SK-N-DZ (cell line): Measurements from ENCODE around the gene HS6ST1.

Experiments used
- DNase-seq: peaks from one replicate; pipeline ENCODE4 v3.0.0-alpha.2; 2015; ENCODE audit warnings: low spot score

HS6ST1 gene

GRCh38 chr2:128300151-128301020 is 18.3 kb downstream of the HS6ST1 start:
- DNase-seq: no peak

GRCh38 chr2:128299628-128300027 is 19.0 kb downstream of the HS6ST1 start:
- no peak for DNase-seq

DNA sequence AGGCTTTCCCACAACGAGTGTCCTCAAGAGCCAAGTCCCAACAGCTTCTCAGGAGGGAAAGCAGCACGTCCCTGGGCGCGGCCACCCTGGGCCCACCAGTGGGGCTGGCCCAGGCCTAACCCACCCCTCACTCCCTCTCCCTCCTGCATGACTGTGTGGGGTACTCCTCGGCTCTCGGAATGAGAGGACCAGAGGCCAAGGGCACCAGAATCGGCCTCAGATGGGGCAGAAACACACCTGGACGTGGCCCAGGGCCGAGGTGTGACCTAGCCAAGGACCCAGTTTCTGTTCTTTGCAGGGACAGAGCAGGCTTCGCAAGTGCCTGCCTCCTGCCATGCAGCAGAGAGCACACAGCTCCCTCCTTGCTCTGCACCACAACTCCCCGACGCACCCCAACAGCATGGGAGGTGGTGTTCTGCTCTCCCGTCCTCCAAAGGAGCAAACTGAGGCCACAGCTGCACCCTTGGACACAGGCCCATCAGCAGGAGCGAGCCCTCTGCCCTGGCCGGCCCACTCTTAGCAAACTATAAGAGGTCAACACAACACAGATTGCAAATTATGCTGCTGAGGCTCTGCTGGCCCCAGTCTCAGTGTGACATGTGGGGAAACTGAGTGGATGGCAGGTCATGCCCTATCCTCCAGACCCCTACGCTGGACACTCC is 19.7 kb downstream of the HS6ST1 start:
- DNase-seq: no peak

- DNase-seq: no peak
Observed at GRCh38 chr2:128298286-128298685, 20.4 kb downstream of the HS6ST1 start.

DNA sequence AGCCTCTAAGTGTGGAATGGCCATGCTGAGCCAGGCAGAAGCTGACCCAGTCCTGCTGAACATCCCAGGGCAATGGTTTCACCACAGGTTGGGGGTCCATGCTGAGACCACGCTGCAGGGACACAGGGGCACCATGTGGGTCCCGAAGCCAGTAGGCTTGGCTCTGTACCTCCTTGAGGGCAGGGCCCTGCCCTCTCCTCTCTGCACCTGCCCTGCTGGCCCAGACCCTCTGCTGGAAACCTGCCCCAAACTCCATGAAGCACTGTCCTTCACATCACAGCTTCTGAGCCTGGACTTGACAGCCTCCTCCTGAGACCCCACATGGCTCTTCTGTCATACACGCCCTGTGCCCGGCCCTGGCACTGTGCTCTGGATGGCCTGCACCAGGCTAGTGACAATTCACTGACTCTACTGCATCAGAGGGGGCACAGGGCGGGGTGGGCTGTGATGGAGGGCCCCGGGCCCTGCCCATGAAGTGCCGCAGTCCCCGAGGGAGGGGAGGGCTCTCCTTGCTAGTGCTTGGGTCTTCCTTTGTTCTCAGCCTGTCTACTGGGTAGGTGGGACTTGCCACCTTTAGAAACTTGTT is 24.7 kb downstream of the HS6ST1 start:
- DNase-seq: no peak

DNA sequence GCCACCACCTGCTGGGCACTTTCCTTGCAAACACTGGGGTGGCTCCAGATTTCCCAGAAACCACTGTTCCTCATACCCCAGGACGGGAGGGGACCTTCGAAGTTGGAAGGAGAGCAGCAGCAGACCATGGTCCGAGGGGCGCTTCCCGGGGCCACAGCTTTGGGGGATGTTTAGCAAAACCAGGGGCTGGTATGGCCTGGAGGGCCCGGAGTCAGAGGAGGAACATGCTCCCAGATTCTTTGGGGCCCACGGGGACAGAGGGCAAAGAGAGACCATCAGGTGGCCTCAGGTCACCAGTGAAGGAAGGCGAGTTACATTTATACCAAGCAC is 25.3 kb downstream of the HS6ST1 start:
- DNase-seq: no peak

DNA sequence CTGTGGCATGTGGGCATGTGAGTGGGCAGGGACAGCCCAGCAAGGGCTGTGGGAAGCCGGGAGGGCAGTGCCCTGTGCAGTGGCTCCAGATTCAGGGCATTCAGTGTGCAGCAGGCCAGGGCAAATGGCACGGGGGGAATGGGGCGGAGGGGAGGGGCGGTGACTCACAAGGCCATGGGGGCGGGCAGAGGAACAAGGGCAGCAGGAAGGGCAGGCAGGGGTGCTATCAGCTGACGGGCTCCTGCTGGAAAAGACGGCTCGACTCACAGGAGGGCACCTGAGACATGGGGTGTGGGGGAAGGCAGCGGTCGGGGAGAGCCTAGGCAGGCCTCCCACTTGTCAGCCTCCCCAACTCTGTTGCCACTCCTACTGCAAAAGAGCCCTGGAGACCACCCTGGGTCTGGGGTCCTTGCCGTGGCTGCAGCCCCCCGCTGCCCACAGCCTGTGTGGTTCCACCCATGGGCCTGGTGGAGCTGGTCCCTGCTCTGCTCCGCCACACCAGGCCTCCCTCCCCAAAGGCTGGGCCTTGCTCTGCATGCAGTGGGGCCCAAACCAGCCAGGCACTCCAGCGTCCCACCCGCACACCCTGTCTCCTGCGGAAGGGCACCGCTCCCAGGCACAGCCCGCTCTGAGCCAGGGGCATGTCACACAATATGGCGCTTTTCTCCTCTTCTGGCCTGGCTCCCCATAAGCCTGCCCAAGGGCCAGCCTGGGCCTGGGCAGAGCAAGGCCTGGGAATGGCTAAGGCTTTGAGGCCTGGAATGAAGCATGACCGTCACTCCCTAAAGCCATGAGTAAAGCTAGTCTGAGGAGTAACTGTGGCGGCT is 25.9 kb downstream of the HS6ST1 start:
- DNase-seq: no peak

DNA sequence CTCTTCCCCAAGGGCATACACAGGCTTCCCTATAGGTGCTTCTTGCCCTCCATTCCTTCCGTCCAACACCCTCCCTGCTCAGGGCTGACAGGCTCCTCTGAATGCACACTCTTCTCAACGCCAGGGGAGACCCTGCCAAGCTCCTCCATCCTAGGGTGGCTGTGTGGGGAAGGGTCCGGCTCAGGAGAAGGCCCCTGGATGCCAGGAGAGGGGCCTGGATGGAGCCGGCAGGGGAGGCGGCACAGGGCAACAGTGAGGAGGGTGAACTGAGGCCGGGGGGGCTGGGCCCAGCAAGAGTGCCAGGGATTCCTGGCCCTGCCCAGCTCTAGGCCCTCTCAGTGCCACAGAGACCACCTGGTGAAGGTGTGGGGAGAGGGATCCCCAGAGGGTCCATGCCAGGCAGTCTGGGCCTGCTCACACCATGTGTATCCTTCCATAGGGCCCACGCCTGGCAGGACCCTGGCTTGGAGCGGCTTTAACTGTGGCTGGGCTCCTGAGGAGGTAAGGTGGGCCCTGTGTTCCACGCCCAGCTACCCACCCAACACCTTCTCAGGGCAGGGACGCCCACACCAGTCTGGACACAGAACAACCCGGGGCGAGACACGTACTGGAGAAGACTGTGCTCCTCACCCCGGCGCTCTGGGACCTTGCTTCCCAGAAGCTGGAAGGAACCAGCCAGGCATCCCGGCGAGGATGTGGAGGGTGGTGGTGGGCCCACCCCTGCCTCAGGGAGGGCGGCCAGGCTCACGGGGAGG is 26.6 kb downstream of the HS6ST1 start:
- no peak for DNase-seq

DNA sequence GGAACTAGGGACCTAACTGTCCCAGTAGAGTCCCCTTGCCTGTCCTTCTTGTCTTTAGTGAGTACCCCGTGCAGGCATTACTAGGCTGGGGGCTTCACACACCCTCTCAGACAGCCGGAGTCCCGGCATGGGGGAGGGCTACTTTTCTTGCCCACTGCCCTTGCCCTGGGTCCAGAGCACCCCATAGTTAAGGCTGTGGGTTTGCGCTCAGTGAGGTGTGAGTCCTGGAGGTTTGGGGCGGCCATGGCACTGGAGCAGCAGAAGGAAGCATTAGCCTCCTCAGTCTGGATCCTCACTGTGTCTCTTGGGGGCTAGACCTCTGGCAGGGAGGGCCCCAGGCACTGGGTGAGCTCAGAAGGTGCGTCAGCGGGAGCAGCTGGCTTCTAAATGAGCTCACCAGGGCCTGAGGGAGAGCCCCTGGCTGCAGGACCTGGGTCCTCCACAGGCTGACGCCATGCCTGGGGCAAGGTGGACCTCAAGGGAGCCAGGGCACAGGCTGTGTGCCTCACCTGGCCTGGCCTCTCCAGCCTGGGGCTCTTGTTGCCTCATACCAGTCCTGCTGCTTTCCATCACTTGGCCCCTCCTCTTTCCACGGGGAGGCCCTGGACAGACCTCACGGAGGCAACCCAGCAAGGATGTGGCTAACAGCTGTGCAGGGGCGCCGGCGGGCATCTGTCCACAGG is 27.4 kb downstream of the HS6ST1 start:
- no peak for DNase-seq

DNA sequence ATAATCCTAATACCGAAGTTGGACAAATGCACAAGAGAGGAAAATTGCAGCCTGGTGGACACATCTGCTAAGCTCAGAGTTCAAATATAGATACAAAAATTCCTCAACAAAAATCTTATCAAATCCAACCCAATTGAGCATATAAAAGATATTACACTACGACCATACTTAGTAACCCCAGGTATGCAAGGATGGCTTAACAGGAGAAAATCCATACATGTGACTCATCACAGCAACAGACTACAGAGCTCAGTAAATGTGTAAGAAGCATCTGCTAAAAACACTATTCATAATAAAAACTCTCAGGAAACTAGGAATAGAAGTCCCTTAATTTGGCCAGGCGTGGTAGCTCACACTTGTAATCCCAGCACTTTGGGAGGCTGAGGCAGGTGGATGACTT is 28.3 kb downstream of the HS6ST1 start:
- no peak for DNase-seq

DNA sequence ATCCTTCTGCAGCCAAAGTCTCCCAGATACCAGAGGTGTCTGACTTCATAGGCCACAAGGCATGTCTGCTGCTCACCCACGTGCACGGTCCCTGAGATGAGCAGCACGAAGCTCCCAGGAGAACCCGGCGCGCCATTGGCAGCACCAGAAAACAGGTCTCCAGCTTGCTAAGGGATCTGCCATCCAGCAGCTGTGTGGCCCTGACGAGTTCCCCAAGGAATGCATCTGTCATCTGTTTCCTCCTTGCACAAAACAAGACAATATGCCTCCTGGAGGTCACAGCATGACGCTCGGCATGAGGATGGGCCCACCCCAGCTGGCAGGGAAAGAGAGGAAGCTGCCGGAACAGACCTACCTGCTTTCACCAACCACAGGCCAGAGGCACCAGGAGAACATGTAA is 29.2 kb downstream of the HS6ST1 start:
- no peak for DNase-seq

GRCh38 chr2:128288781-128289180 is 29.9 kb downstream of the HS6ST1 start:
- DNase-seq: no peak

- no peak for DNase-seq
Observed at GRCh38 chr2:128287780-128288735, 30.6 kb downstream of the HS6ST1 start.

DNA sequence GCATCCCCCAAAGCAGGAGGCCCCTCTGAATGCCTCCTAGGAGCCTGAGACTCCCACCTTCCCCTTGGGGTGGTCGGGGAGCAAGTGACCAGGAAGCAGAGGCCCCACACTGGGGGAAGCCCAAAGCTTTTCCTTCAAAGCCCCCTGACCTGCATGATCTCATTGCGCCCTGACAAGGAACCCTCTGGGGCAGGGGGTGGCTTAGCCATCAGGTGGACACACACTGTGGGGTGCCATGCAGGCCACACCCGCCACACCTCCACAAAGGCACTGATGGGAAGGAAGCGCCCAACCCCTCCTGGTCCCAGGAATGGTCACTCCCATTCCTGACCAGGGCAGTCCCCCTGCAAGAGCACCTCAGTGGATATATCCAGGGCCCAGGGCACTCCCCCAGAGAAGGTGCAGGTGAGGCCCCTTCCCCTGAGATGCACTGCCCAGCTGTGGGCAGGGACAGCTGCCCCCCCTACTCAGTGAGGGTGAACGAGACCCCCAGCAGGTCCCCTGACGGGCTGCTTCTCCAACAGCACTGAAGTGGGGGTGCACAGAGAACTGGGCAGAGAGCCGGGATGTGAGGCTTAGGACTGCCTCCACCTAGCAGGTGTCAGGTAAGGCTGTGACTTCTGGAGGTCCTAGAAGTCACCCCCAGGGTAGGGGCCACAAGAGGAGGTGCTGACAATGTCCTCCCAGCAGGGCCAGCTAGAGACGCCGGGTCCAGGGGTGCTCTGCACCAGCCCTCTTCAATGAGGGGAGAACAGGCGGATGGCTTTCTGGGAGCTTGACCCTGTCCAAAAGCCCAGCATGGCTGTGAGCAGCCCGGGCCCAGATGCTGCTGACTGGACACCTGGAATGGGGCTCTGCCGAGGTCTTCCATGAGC is 31.5 kb downstream of the HS6ST1 start:
- DNase-seq: no peak

DNA sequence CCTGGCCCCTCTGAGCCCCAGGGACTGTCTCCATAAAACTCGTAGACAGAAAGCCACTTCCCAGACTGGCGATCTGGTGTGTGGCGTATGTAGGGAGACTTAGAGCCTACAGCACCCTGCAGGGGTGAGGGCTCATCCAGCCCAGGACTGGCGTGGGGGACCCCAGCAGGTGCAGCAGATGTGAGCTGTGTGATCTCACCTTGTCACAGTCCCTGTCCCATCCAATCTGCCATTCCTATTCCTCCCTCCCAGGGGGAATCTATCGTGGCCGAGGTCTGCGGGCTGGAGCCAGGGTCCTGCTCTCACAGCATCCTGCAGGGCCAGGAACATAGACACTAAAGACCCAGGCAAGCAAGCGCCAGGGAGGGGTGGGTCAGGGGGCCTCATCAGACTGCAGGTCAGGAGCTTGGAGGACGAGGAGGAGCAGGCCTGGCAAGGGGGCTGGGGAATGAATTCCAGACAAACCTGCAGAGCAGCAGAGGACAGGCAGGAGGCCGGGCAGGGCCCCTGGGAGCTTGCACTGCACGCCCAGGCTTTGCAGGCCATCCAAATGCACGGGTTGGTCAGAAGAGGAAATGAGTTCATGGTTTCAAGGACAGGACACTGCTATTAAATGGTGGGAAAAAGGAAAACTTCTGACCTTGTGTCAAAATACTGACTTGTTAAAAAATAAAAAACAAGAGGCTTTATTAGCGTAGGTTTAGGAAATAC is 32.5 kb downstream of the HS6ST1 start:
- no peak for DNase-seq

DNA sequence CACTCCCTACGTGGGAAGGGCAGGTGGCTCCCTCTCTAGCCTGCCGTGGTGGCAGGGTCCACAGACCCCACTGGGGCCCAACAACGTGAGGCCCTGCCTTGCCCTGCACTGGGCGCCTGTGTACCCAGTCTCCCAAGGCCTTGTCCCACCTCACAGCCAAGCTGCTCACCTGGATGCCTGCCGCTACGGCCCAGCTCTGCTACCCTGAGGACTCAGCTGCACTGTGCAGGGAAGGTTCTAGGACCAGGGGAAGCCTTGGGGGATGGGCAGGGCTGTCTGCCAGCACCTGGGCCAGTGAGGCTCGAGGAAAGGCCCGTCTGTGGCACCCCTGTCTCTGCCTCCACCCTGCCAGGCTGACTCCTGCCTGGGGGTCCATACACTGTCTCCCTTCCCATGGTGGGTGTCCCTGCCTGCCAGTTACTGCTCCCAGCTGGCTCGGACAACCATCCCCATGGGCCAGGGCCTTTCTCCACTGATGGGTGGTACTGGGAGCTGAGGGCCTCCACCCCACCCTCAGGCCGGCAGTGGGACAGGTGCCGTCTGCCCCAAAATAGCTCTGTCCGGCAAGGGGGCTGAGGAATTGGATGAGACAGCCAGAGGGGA is 33.2 kb downstream of the HS6ST1 start:
- DNase-seq: no peak

DNA sequence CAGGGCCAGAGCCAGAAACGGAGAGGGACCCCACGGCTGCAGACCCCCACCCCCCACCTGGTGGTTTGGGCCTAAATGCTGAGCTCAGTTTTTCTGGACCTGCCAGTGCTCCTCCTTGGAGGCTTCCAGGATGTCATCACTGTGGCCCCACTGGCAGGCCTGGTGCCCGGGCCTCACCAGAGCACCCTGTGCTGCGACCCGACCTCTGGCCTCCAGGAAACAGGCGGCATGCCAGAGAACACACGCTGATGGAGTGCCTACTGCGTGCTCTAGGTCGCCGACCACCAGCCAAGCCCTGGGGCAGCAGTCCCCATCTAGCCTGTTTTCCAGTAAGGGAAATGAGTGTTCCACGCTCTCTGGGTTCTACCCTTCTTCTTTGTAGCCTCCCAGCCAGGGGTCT is 33.8 kb downstream of the HS6ST1 start:
- no peak for DNase-seq
